ENCODE results near the gene GRIA1.

The GRIA1 gene

DNA sequence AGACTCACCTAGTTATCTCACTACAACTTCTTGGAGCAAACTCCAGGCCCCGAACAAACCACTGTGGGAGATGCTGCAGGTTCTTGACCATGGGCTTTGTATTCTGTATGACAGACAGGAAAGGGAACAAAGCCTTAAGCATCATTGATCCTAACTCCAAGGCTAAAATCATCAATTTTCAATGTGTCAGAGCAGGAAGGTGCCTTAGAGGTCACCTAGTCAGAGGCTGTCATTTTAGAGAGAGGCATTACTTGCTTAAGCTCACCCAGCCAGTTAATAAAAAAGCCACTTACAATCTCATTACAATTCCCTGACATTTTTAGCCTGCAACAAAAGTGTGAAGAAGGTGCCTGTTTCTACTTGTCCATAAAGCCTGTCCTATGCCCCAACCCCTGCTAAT is 275.5 kb downstream of the GRIA1 start:
- no peak overlapping the region for H2BK120ac ChIP-seq (ENCODE audit: low read depth, low read length)
- no peak overlapping the region for H3K9ac ChIP-seq (ENCODE audit: low read length)
- no peaks in the 10 kb centered on the region for H3K27me3 ChIP-seq (ENCODE audit: control insufficient read depth in 1 of 2, insufficient read depth in 1 of 2, low read length in 2 of 2)
- no peak for DNase-seq
- H3K14ac ChIP-seq (ENCODE audit: low read length in 2 of 2): no peak overlapping the region
- no peak overlapping the region for H2AFZ ChIP-seq (ENCODE audit: low read depth, low read length)
- no peak overlapping the region for H2BK15ac ChIP-seq (ENCODE audit: low read depth, poor library complexity, severe bottlenecking)
- no peaks in the 10 kb centered on the region for H3K36me3 ChIP-seq (ENCODE audit: control insufficient read depth in 1 of 2, insufficient read depth in 2 of 2, low read depth in 1 of 2, low read length in 2 of 2)
- no peak overlapping the region for H3K4me3 ChIP-seq (ENCODE audit: insufficient read depth in 1 of 2, low read depth in 1 of 2, low read length in 2 of 2)
- H2BK5ac ChIP-seq (ENCODE audit: low read depth, low read length, poor library complexity, severe bottlenecking): no peak overlapping the region
- H2BK12ac ChIP-seq (ENCODE audit: low read length in 2 of 2): no peak overlapping the region
- H3K23ac ChIP-seq (ENCODE audit: low read length in 2 of 2): no peak overlapping the region
- 100% methylated on average over 1 of the region's 1 CpG for WGBS
- H3K4ac ChIP-seq (ENCODE audit: low read depth in 1 of 2, low read length in 2 of 2): no peak overlapping the region
- no peak overlapping the region for H2AK5ac ChIP-seq (ENCODE audit: low read length, severe bottlenecking)
- H4K8ac ChIP-seq (ENCODE audit: low read length): no peak overlapping the region
- H3K9me3 ChIP-seq (ENCODE audit: control insufficient read depth, low read length): no peaks in the 10 kb centered on the region
- H3K4me1 ChIP-seq (ENCODE audit: control insufficient read depth, insufficient read depth, low read depth, low read length): no peaks in the 10 kb centered on the region
- no peak overlapping the region for H3K4me2 ChIP-seq (ENCODE audit: low read length, poor library complexity, severe bottlenecking)
- no peak overlapping the region for H3K27ac ChIP-seq (ENCODE audit: low read length, poor library complexity, severe bottlenecking)
- no peak overlapping the region for H3K18ac ChIP-seq (ENCODE audit: low read depth in 1 of 2, low read length in 2 of 2)
- H4K91ac ChIP-seq (ENCODE audit: low read length): no peak overlapping the region
- no peaks in the 10 kb centered on the region for H3K79me1 ChIP-seq (replicated peaks; ENCODE audit: low read length, poor library complexity, severe bottlenecking)

- Histone ChIP-seq H2BK12ac (ENCODE audit: low read length in 2 of 2) (no peak overlapping the region), H2AFZ (ENCODE audit: low read depth, low read length) (no peak overlapping the region), H3K18ac (ENCODE audit: low read depth in 1 of 2, low read length in 2 of 2) (no peak overlapping the region), H3K9me3 (ENCODE audit: control insufficient read depth, low read length) (no peaks in the 10 kb centered on the region), H3K27me3 (ENCODE audit: control insufficient read depth in 1 of 2, insufficient read depth in 1 of 2, low read length in 2 of 2) (no peaks in the 10 kb centered on the region), H4K8ac (ENCODE audit: low read length) (no peak overlapping the region), H2AK5ac (ENCODE audit: low read length, severe bottlenecking) (no peak overlapping the region), H3K4me2 (ENCODE audit: low read length, poor library complexity, severe bottlenecking) (no peak overlapping the region), H2BK15ac (ENCODE audit: low read depth, poor library complexity, severe bottlenecking) (no peak overlapping the region), H4K91ac (ENCODE audit: low read length) (no peak overlapping the region), H3K9ac (ENCODE audit: low read length) (no peak overlapping the region), H3K4ac (ENCODE audit: low read depth in 1 of 2, low read length in 2 of 2) (no peak overlapping the region), H3K14ac (ENCODE audit: low read length in 2 of 2) (no peak overlapping the region), H3K4me1 (ENCODE audit: control insufficient read depth, insufficient read depth, low read depth, low read length) (no peaks in the 10 kb centered on the region), H3K36me3 (ENCODE audit: control insufficient read depth in 1 of 2, insufficient read depth in 2 of 2, low read depth in 1 of 2, low read length in 2 of 2) (no peaks in the 10 kb centered on the region), H3K79me1 (replicated peaks; ENCODE audit: low read length, poor library complexity, severe bottlenecking) (no peaks in the 10 kb centered on the region), H3K23ac (ENCODE audit: low read length in 2 of 2) (no peak overlapping the region), H3K27ac (ENCODE audit: low read length, poor library complexity, severe bottlenecking) (no peak overlapping the region), H2BK5ac (ENCODE audit: low read depth, low read length, poor library complexity, severe bottlenecking) (no peak overlapping the region), H2BK120ac (ENCODE audit: low read depth, low read length) (no peak overlapping the region), H3K4me3 (ENCODE audit: insufficient read depth in 1 of 2, low read depth in 1 of 2, low read length in 2 of 2) (no peak overlapping the region)
- 78% methylated on average over 3 of the region's 4 CpGs for WGBS
- DNase-seq: no peak
These were observed 277.0 kb downstream of the GRIA1 start for GRCh38 chr5:153767221-153768188.

GRCh38 chr5:153770066-153770465 is 279.6 kb downstream of the GRIA1 start:
- WGBS: 98% methylated on average over 5 of the region's 5 CpGs
- H3K4me2 ChIP-seq (ENCODE audit: low read length, poor library complexity, severe bottlenecking): no peak overlapping the region
- no peak overlapping the region for H4K91ac ChIP-seq (ENCODE audit: low read length)
- H4K8ac ChIP-seq (ENCODE audit: low read length): no peak overlapping the region
- H2BK5ac ChIP-seq (ENCODE audit: low read depth, low read length, poor library complexity, severe bottlenecking): no peak overlapping the region
- no peak overlapping the region for H3K9ac ChIP-seq (ENCODE audit: low read length)
- H3K36me3 ChIP-seq (ENCODE audit: control insufficient read depth in 1 of 2, insufficient read depth in 2 of 2, low read depth in 1 of 2, low read length in 2 of 2): no peaks in the 10 kb centered on the region
- no peak overlapping the region for H3K4me3 ChIP-seq (ENCODE audit: insufficient read depth in 1 of 2, low read depth in 1 of 2, low read length in 2 of 2)
- H3K9me3 ChIP-seq (ENCODE audit: control insufficient read depth, low read length): no peaks in the 10 kb centered on the region
- H3K27ac ChIP-seq (ENCODE audit: low read length, poor library complexity, severe bottlenecking): no peak overlapping the region
- H3K18ac ChIP-seq (ENCODE audit: low read depth in 1 of 2, low read length in 2 of 2): no peak overlapping the region
- no peaks in the 10 kb centered on the region for H3K4me1 ChIP-seq (ENCODE audit: control insufficient read depth, insufficient read depth, low read depth, low read length)
- H3K14ac ChIP-seq (ENCODE audit: low read length in 2 of 2): no peak overlapping the region
- no peak overlapping the region for H3K4ac ChIP-seq (ENCODE audit: low read depth in 1 of 2, low read length in 2 of 2)
- no peak overlapping the region for H2BK12ac ChIP-seq (ENCODE audit: low read length in 2 of 2)
- H3K27me3 ChIP-seq (ENCODE audit: control insufficient read depth in 1 of 2, insufficient read depth in 1 of 2, low read length in 2 of 2): no peaks in the 10 kb centered on the region
- no peak overlapping the region for H2BK15ac ChIP-seq (ENCODE audit: low read depth, poor library complexity, severe bottlenecking)
- H2AK5ac ChIP-seq (ENCODE audit: low read length, severe bottlenecking): no peak overlapping the region
- H3K23ac ChIP-seq (ENCODE audit: low read length in 2 of 2): no peak overlapping the region
- no peak for DNase-seq
- H2AFZ ChIP-seq (ENCODE audit: low read depth, low read length): no peak overlapping the region
- no peak overlapping the region for H2BK120ac ChIP-seq (ENCODE audit: low read depth, low read length)
- no peaks in the 10 kb centered on the region for H3K79me1 ChIP-seq (replicated peaks; ENCODE audit: low read length, poor library complexity, severe bottlenecking)

GRCh38 chr5:153774686-153775085 is 284.2 kb downstream of the GRIA1 start:
- no peak overlapping the region for H3K4ac ChIP-seq (ENCODE audit: low read depth in 1 of 2, low read length in 2 of 2)
- H3K36me3 ChIP-seq (ENCODE audit: control insufficient read depth in 1 of 2, insufficient read depth in 2 of 2, low read depth in 1 of 2, low read length in 2 of 2): no peaks in the 10 kb centered on the region
- no peaks in the 10 kb centered on the region for H3K27me3 ChIP-seq (ENCODE audit: control insufficient read depth in 1 of 2, insufficient read depth in 1 of 2, low read length in 2 of 2)
- no peak overlapping the region for H3K4me3 ChIP-seq (ENCODE audit: insufficient read depth in 1 of 2, low read depth in 1 of 2, low read length in 2 of 2)
- H2BK5ac ChIP-seq (ENCODE audit: low read depth, low read length, poor library complexity, severe bottlenecking): no peak overlapping the region
- H3K79me1 ChIP-seq (replicated peaks; ENCODE audit: low read length, poor library complexity, severe bottlenecking): no peaks in the 10 kb centered on the region
- H3K4me1 ChIP-seq (ENCODE audit: control insufficient read depth, insufficient read depth, low read depth, low read length): no peaks in the 10 kb centered on the region
- no peak overlapping the region for H3K23ac ChIP-seq (ENCODE audit: low read length in 2 of 2)
- H3K9ac ChIP-seq (ENCODE audit: low read length): no peak overlapping the region
- no peak overlapping the region for H4K8ac ChIP-seq (ENCODE audit: low read length)
- no peak overlapping the region for H3K27ac ChIP-seq (ENCODE audit: low read length, poor library complexity, severe bottlenecking)
- no peak overlapping the region for H4K91ac ChIP-seq (ENCODE audit: low read length)
- no peak overlapping the region for H2BK12ac ChIP-seq (ENCODE audit: low read length in 2 of 2)
- H2BK15ac ChIP-seq (ENCODE audit: low read depth, poor library complexity, severe bottlenecking): no peak overlapping the region
- H3K4me2 ChIP-seq (ENCODE audit: low read length, poor library complexity, severe bottlenecking): no peak overlapping the region
- no peak overlapping the region for H2BK120ac ChIP-seq (ENCODE audit: low read depth, low read length)
- no peaks in the 10 kb centered on the region for H3K9me3 ChIP-seq (ENCODE audit: control insufficient read depth, low read length)
- H2AFZ ChIP-seq (ENCODE audit: low read depth, low read length): no peak overlapping the region
- DNase-seq: no peak
- no CpG with 5 or more reads among the region's 1 CpG for WGBS
- no peak overlapping the region for H3K14ac ChIP-seq (ENCODE audit: low read length in 2 of 2)
- H2AK5ac ChIP-seq (ENCODE audit: low read length, severe bottlenecking): no peak overlapping the region
- no peak overlapping the region for H3K18ac ChIP-seq (ENCODE audit: low read depth in 1 of 2, low read length in 2 of 2)
